Right ventricle myocardium superior (tissue), 1 donor: ENCODE measurements around the gene MRM1. TPM values are rescaled to one million over a fixed set of nuclear protein-coding genes. Genes with fewer than 3 reads are reported as not detected.

Experiments
- ATAC-seq: fragments of 200-7000 bp; cut with Tn5 transposase; one replicate; pipeline ENCODE4 v1.9.1; 2020; ENCODE audit warnings: mild to moderate bottlenecking; ENCODE audit not compliant: poor library complexity
- DNase-seq: peaks from one replicate; pipeline ENCODE4 v3.0.0-alpha.2; 2020
- intact Hi-C: fragments of 100-400 bp; cut with DNase I; formaldehyde crosslinking; loops from one replicate; pipeline ENCODE4 v1.11.2; 2022
- total RNA-seq: library from RNA; stranded (reverse); fragmentation: NEBNext Ultra II Directional; extraction: Animal tissue kit (Norgen Biotek cat#: 25700); gene quantifications from one replicate; pipeline ENCODE4 v1.2.1, GENCODE V29; 2021
- donor health status: DM: no; HTN: yes; CAD: no; lungs with severe emphysema.

The MRM1 gene
- total RNA-seq, 1 donor from 2014 or later, result 8.3 TPM

- ATAC-seq, result no peak
- intact Hi-C loops, result no loop called here
Measured at GRCh38 chr17:36625188-36625587, 23.8 kb downstream of the MRM1 start.

GRCh38 chr17:36627101-36627500, 25.7 kb downstream of the MRM1 start:
- intact Hi-C loops, result no loop called here
- DNase-seq (no peak), ATAC-seq (no peak)

More at GRCh38 chr17:36625188-36625587, 23.8 kb downstream of the MRM1 start:
- no peak for DNase-seq

GRCh38 chr17:36628576-36628975, 27.2 kb downstream of the MRM1 start:
- intact Hi-C loops, result no loop called here
- ATAC-seq (no peak), DNase-seq (no peak)

- intact Hi-C loops, result no loop called here
- DNase-seq (peak; percentile 82), ATAC-seq (peak; percentile 92)
Measured at GRCh38 chr17:36629252-36629847, 28.0 kb downstream of the MRM1 start.

- intact Hi-C loops, result loop anchor here (5.0 kb wide), 1 partner anchor 417 kb away; no protein-coding TSS in a partner anchor
- DNase-seq (no peak), ATAC-seq (no peak)
Measured at GRCh38 chr17:36629970-36630502, 28.7 kb downstream of the MRM1 start.

GRCh38 chr17:36631022-36631421, 29.6 kb downstream of the MRM1 start:
- ATAC-seq (no peak), DNase-seq (no peak)
- intact Hi-C loops, result loop anchor here (5.0 kb wide), 1 partner anchor 416 kb away; no protein-coding TSS in a partner anchor

GRCh38 chr17:36632916-36633771, 31.8 kb downstream of the MRM1 start:
- no peak for ATAC-seq
- intact Hi-C loops, result loop anchor here (5.0 kb wide), 1 partner anchor 414 kb away; no protein-coding TSS in a partner anchor
- DNase-seq, result no peak

GRCh38 chr17:36640346-36640745, 39.0 kb downstream of the MRM1 start:
- DNase-seq (no peak), ATAC-seq (no peak)
- intact Hi-C loops, result no loop called here

GRCh38 chr17:36640836-36641235, 39.5 kb downstream of the MRM1 start:
- ATAC-seq (no peak), DNase-seq (no peak)
- intact Hi-C loops, result no loop called here

- ATAC-seq (no peak), DNase-seq (no peak)
- intact Hi-C loops, result no loop called here
Measured at GRCh38 chr17:36641331-36641876, 40.0 kb downstream of the MRM1 start.

- ATAC-seq (no peak), DNase-seq (no peak)
- intact Hi-C loops, result no loop called here
Measured at GRCh38 chr17:36641877-36642845, 40.8 kb downstream of the MRM1 start.

GRCh38 chr17:36643086-36643685, 41.8 kb downstream of the MRM1 start:
- no peak for DNase-seq
- intact Hi-C loops, result no loop called here
- no peak for ATAC-seq

- no peak for DNase-seq
- ATAC-seq, result no peak
- intact Hi-C loops, result no loop called here
Measured at GRCh38 chr17:36645422-36645821, 44.0 kb downstream of the MRM1 start.

- intact Hi-C loops, result no loop called here
- DNase-seq, result no peak
- ATAC-seq, result no peak
Measured at GRCh38 chr17:36647636-36648035, 46.3 kb downstream of the MRM1 start.

GRCh38 chr17:36650096-36650775, 48.9 kb downstream of the MRM1 start:
- intact Hi-C loops, result no loop called here
- DNase-seq, result no peak
- ATAC-seq, result no peak

- no peak for ATAC-seq
- intact Hi-C loops, result no loop called here
- DNase-seq, result no peak
Measured at GRCh38 chr17:36653374-36653773, 52.0 kb downstream of the MRM1 start.

GRCh38 chr17:36653856-36654255, 52.5 kb downstream of the MRM1 start:
- no peak for ATAC-seq
- intact Hi-C loops, result no loop called here
- DNase-seq, result no peak

GRCh38 chr17:36655726-36656125, 54.3 kb downstream of the MRM1 start:
- DNase-seq, result no peak
- intact Hi-C loops, result no loop called here
- no peak for ATAC-seq
